GM23338 (cell line): Measurements from ENCODE around the gene ABR. TPM values are rescaled to one million over a fixed set of nuclear protein-coding genes. Genes with fewer than 3 reads are reported as not detected.

Source experiments
- ATAC-seq: fragments of 200-7000 bp; cut with Tn5 transposase; 3 replicates; pipeline ENCODE4 v1.9.1; 2020
- DNase-seq: peaks from one replicate; pipeline ENCODE4 v3.0.0-alpha.2; 2015; ENCODE audit warnings: low spot score
- H2AFZ ChIP-seq: fragments of 200-600 bp; sonication (generic); 2 replicates; pipeline ENCODE4 v1.8.0; 2016; ENCODE audit warnings: antibody characterized with exemption, mild to moderate bottlenecking, moderate library complexity
- H3F3A ChIP-seq: fragments of 200-600 bp; sonication (generic); replicated peaks from 2 replicates; pipeline ENCODE4 v1.8.0; 2017; ENCODE audit warnings: antibody characterized with exemption, mixed run types, low read depth
- H3K27ac ChIP-seq: fragments of 200-600 bp; sonication (generic); 2 replicates; pipeline ENCODE4 v1.6.1; 2016; ENCODE audit warnings: low read depth
- H3K27me3 ChIP-seq: fragments of 200-600 bp; sonication (generic); 2 replicates; pipeline ENCODE4 v1.8.0; 2016; ENCODE audit warnings: mild to moderate bottlenecking, mixed run types, moderate library complexity; ENCODE audit not compliant: insufficient read depth
- H3K36me3 ChIP-seq: fragments of 200-600 bp; sonication (generic); 2 replicates; pipeline ENCODE4 v1.8.0; 2016; ENCODE audit warnings: mild to moderate bottlenecking; ENCODE audit not compliant: insufficient read depth
- H3K4me1 ChIP-seq: fragments of 200-600 bp; sonication (generic); 2 replicates; pipeline ENCODE4 v1.8.0; 2016; ENCODE audit warnings: mild to moderate bottlenecking, moderate library complexity; ENCODE audit not compliant: insufficient read depth
- H3K4me2 ChIP-seq: fragments of 200-600 bp; sonication (generic); 2 replicates; pipeline ENCODE4 v1.7.1; 2017; ENCODE audit warnings: mixed run types
- H3K4me3 ChIP-seq: fragments of 200-600 bp; sonication (generic); 2 replicates; pipeline ENCODE4 v1.6.1; 2016; ENCODE audit warnings: mixed run types
- H3K79me2 ChIP-seq: fragments of 200-600 bp; sonication (generic); replicated peaks from 2 replicates; pipeline ENCODE4 v1.8.0; 2017; ENCODE audit warnings: mild to moderate bottlenecking; ENCODE audit not compliant: insufficient read depth
- H3K9me2 ChIP-seq: fragments of 200-600 bp; sonication (generic); 2 replicates; pipeline ENCODE4 v1.8.0; 2017; ENCODE audit not compliant: insufficient read depth
- H4K20me1 ChIP-seq: fragments of 200-600 bp; sonication (generic); replicated peaks from 2 replicates; pipeline ENCODE4 v1.8.0; 2017; ENCODE audit warnings: mild to moderate bottlenecking; ENCODE audit not compliant: insufficient read depth
- H3K27ac Mint-ChIP-seq: 2 replicates; pipeline ENCODE4 v1.8.0; 2020; ENCODE audit warnings: inconsistent platforms, mild to moderate bottlenecking, moderate library complexity, mixed read lengths
- H3K27me3 Mint-ChIP-seq: 3 replicates; pipeline ENCODE4 v1.8.0; 2022; ENCODE audit warnings: low read depth, mild to moderate bottlenecking, moderate library complexity, mixed read lengths, inconsistent platforms; ENCODE audit not compliant: insufficient read depth, poor library complexity
- H3K36me3 Mint-ChIP-seq: 3 replicates; pipeline ENCODE4 v1.8.0; 2021; ENCODE audit warnings: low read depth, mild to moderate bottlenecking, inconsistent platforms, moderate library complexity, mixed read lengths
- H3K4me1 Mint-ChIP-seq: 3 replicates; pipeline ENCODE4 v1.8.0; 2020; ENCODE audit warnings: mild to moderate bottlenecking, inconsistent platforms, mixed read lengths
- H3K4me3 Mint-ChIP-seq: 3 replicates; pipeline ENCODE4 v1.8.0; 2021; ENCODE audit warnings: moderate library complexity, mild to moderate bottlenecking, inconsistent platforms, mixed read lengths
- H3K9me3 Mint-ChIP-seq: 3 replicates; pipeline ENCODE4 v1.8.0; 2020; ENCODE audit warnings: moderate library complexity, mild to moderate bottlenecking, inconsistent platforms, mixed read lengths
- CTCF ChIP-seq, 2 experiments: fragments of 200-600 bp in 1 of 2; sonication (generic) in 1 of 2; conservative IDR thresholded peaks; 2 replicates each; pipeline versions ENCODE4 v1.5.1 to v1.6.1; 2016 to 2017; ENCODE audit warnings: antibody characterized with exemption in 2 of 2, low read depth in 2 of 2, mild to moderate bottlenecking in 2 of 2, moderate library complexity in 1 of 2
- EZH2 ChIP-seq: fragments of 200-600 bp; sonication (generic); IDR thresholded peaks from one replicate; pipeline ENCODE4 v1.8.0; 2017; ENCODE audit warnings: antibody characterized with exemption, mild to moderate bottlenecking, low read depth; ENCODE audit not compliant: unreplicated experiment
- JUNB ChIP-seq: IDR thresholded peaks from one replicate; pipeline ENCODE4 v1.6.1; 2016; ENCODE audit warnings: antibody characterized with exemption; ENCODE audit not compliant: unreplicated experiment
- NANOG ChIP-seq: IDR thresholded peaks from 2 replicates; pipeline ENCODE4 v1.6.1; 2016; ENCODE audit warnings: antibody characterized with exemption, borderline replicate concordance
- POLR2AphosphoS5 ChIP-seq: IDR thresholded peaks from 2 replicates; pipeline ENCODE4 v1.6.1; 2016; ENCODE audit warnings: antibody characterized with exemption, low read depth
- STAT1 ChIP-seq: IDR thresholded peaks from one replicate; pipeline ENCODE4 v1.6.1; 2016; ENCODE audit warnings: antibody characterized with exemption; ENCODE audit not compliant: unreplicated experiment
- ZNF114 ChIP-seq: fragments of 250-450 bp; sonication (Bioruptor Pico); IDR thresholded peaks from 2 replicates; pipeline ENCODE4 v1.5.0; 2020; ENCODE audit warnings: mild to moderate bottlenecking, moderate library complexity
- polyA plus RNA-seq: library from polyadenylated mRNA; unstranded; fragments of >200 nt; fragmentation: Nextera tagmentation; extraction: Ambion mirVana; gene quantifications from 2 replicates; pipeline ENCODE4 v1.2.1, GENCODE V29; 2016
- total RNA-seq: library from RNA; depleted of rRNA; stranded (reverse); fragments of >200 nt; shearing (Covaris generic); gene quantifications from 2 replicates; pipeline ENCODE4 v1.2.3, GENCODE V29; 2014
- TF ChIP-seq, protein P1 (sequence below): IDR thresholded peaks from 2 replicates; pipeline ENCODE4 v1.6.1; 2016; ENCODE audit warnings: antibody characterized with exemption
- TF ChIP-seq, protein P2 (sequence below): fragments of 250-450 bp; sonication (Bioruptor Pico); IDR thresholded peaks from 2 replicates; pipeline ENCODE4 v1.5.0; 2020; ENCODE audit warnings: mild to moderate bottlenecking, moderate library complexity

Gene ABR
- total and polyA plus RNA-seq, 2 experiments from 2014 or later: 15.0 to 27.7 TPM

DNA sequence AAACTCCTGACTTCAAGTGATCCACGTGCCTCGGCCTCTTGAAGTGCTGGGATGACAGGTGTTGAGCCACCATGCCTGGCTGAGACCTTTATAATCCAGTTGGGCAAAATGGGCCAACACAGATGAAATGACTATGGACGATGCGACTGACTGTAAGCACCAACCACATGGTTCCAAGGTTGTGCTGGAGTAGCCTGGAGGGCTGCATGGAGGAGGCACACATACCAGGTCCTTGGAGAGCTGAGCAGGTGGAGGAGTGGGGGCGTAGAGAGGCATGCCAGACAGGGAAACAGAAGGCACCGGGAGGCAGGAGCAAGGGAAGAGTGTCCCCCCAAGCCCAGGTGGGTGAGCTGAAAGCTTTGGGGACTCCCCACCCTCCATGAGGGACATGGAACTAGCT, 85.2 kb downstream of the ABR start:
- H3K4me3 ChIP-seq: no peak overlapping the region
- Mint-ChIP-seq H3K4me1 (peaks cover 8% of the 10 kb centered on the region; the same call in 2 of the 3 replicates), H3K36me3 (peaks cover 10% of the 10 kb centered on the region; the same call in 2 of the 3 replicates), H3K27ac (no peak overlapping the region), H3K9me3 (no peaks in the 10 kb centered on the region), H3K27me3 (peaks cover 9% of the 10 kb centered on the region), H3K4me3 (no peak overlapping the region)
- no peak for DNase-seq
- ATAC-seq: no peak
- no peak overlapping the region for H2AFZ ChIP-seq
- no peaks in the 10 kb centered on the region for H3F3A ChIP-seq
- no peak overlapping the region for H3K4me2 ChIP-seq
- 0 out of 2 replicates have a peak, but pooled peaks cover 2% of the 10 kb centered on the region for H4K20me1 ChIP-seq
- no peaks in the 10 kb centered on the region for H3K4me1 ChIP-seq
- H3K9me2 ChIP-seq: no peaks in the 10 kb centered on the region
- H3K36me3 ChIP-seq: no peaks in the 10 kb centered on the region
- H3K27me3 ChIP-seq: no peaks in the 10 kb centered on the region
- TF ChIP-seq POLR2AphosphoS5: no peak
- TF ChIP-seq EZH2: no peak
- no peak overlapping the region for H3K27ac ChIP-seq
- H3K79me2 ChIP-seq: no peaks in the 10 kb centered on the region

DNA sequence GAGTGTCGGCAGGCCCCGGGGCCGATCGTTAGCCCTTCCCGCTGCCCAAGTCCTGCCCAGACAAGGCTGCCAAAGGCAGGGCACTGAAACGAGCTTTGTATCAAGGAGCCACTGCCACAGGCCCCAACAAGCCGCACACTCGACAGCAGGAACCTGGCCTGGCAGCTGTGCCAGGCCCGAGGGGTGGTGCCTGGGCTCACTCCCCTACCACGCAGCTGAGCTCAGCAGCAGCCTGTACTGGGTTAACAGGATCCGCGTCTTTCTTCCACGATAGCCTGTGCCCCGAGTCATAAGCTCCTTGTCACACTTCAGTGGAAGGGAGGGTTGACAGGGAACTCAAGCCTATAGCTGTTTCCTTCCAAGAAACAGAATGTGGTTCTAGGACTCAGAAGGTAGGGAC, 87.9 kb downstream of the ABR start:
- Histone ChIP-seq H3K27me3 (no peaks in the 10 kb centered on the region), H3K4me3 (no peak overlapping the region), H3F3A (no peaks in the 10 kb centered on the region), H4K20me1 (no peaks in the 10 kb centered on the region), H3K9me2 (no peaks in the 10 kb centered on the region), H3K36me3 (no peaks in the 10 kb centered on the region), H3K4me2 (no peak overlapping the region), H3K4me1 (no peaks in the 10 kb centered on the region), H2AFZ (no peak overlapping the region), H3K79me2 (no peaks in the 10 kb centered on the region), H3K27ac (no peak overlapping the region)
- H3K27ac Mint-ChIP-seq: no peak overlapping the region
- DNase-seq (no peak), ATAC-seq (no peak)
- no peak for TF ChIP-seq EZH2
- H3K9me3 Mint-ChIP-seq: no peaks in the 10 kb centered on the region
- H3K27me3 Mint-ChIP-seq: peaks cover 9% of the 10 kb centered on the region
- H3K36me3 Mint-ChIP-seq: peaks cover 5% of the 10 kb centered on the region; the same call in 1 of the 3 replicates
- H3K4me1 Mint-ChIP-seq: peaks cover 11% of the 10 kb centered on the region; the same call in 2 of the 3 replicates
- H3K4me3 Mint-ChIP-seq: no peak overlapping the region

DNA sequence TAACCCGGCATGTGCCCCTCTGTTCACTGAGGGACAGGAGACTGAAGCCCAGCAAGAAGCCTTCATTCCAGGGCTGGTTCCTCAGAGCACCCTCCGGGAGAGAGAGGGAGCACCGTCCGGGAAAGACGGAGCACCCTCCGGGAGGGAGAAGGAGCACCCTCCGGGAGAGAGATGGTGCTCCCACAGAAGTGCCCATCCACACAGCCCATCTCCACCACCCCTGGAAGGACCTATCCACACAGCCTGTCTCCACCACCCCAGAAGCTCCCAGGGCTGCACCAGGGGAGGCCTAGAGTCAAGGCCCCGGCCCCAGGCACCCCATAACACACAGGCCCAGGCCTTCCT, 88.6 kb downstream of the ABR start:
- H2AFZ ChIP-seq: no peak overlapping the region
- Mint-ChIP-seq H3K27ac (no peak overlapping the region), H3K27me3 (peaks cover 10% of the 10 kb centered on the region), H3K9me3 (no peaks in the 10 kb centered on the region), H3K36me3 (peaks cover 5% of the 10 kb centered on the region; the same call in 1 of the 3 replicates), H3K4me3 (no peak overlapping the region), H3K4me1 (peaks cover 11% of the 10 kb centered on the region; the same call in 2 of the 3 replicates)
- H3K27ac ChIP-seq: no peak overlapping the region
- H3K79me2 ChIP-seq: no peaks in the 10 kb centered on the region
- H3K4me1 ChIP-seq: no peaks in the 10 kb centered on the region
- H3K27me3 ChIP-seq: no peaks in the 10 kb centered on the region
- H4K20me1 ChIP-seq: no peaks in the 10 kb centered on the region; the same call in 1 of the 2 replicates
- no peak overlapping the region for H3K4me2 ChIP-seq
- no peaks in the 10 kb centered on the region for H3F3A ChIP-seq
- DNase-seq (no peak), ATAC-seq (no peak)
- no peaks in the 10 kb centered on the region for H3K9me2 ChIP-seq
- H3K4me3 ChIP-seq: no peak overlapping the region
- no peaks in the 10 kb centered on the region for H3K36me3 ChIP-seq
- TF ChIP-seq, protein P1, sequence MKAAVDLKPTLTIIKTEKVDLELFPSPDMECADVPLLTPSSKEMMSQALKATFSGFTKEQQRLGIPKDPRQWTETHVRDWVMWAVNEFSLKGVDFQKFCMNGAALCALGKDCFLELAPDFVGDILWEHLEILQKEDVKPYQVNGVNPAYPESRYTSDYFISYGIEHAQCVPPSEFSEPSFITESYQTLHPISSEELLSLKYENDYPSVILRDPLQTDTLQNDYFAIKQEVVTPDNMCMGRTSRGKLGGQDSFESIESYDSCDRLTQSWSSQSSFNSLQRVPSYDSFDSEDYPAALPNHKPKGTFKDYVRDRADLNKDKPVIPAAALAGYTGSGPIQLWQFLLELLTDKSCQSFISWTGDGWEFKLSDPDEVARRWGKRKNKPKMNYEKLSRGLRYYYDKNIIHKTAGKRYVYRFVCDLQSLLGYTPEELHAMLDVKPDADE: no peak
- no peak for TF ChIP-seq JUNB
- TF ChIP-seq CTCF (conservative IDR thresholded peaks at IDR 0.05; ENCODE audit: low read depth in 2 of 2): no peak
- TF ChIP-seq, protein P2, sequence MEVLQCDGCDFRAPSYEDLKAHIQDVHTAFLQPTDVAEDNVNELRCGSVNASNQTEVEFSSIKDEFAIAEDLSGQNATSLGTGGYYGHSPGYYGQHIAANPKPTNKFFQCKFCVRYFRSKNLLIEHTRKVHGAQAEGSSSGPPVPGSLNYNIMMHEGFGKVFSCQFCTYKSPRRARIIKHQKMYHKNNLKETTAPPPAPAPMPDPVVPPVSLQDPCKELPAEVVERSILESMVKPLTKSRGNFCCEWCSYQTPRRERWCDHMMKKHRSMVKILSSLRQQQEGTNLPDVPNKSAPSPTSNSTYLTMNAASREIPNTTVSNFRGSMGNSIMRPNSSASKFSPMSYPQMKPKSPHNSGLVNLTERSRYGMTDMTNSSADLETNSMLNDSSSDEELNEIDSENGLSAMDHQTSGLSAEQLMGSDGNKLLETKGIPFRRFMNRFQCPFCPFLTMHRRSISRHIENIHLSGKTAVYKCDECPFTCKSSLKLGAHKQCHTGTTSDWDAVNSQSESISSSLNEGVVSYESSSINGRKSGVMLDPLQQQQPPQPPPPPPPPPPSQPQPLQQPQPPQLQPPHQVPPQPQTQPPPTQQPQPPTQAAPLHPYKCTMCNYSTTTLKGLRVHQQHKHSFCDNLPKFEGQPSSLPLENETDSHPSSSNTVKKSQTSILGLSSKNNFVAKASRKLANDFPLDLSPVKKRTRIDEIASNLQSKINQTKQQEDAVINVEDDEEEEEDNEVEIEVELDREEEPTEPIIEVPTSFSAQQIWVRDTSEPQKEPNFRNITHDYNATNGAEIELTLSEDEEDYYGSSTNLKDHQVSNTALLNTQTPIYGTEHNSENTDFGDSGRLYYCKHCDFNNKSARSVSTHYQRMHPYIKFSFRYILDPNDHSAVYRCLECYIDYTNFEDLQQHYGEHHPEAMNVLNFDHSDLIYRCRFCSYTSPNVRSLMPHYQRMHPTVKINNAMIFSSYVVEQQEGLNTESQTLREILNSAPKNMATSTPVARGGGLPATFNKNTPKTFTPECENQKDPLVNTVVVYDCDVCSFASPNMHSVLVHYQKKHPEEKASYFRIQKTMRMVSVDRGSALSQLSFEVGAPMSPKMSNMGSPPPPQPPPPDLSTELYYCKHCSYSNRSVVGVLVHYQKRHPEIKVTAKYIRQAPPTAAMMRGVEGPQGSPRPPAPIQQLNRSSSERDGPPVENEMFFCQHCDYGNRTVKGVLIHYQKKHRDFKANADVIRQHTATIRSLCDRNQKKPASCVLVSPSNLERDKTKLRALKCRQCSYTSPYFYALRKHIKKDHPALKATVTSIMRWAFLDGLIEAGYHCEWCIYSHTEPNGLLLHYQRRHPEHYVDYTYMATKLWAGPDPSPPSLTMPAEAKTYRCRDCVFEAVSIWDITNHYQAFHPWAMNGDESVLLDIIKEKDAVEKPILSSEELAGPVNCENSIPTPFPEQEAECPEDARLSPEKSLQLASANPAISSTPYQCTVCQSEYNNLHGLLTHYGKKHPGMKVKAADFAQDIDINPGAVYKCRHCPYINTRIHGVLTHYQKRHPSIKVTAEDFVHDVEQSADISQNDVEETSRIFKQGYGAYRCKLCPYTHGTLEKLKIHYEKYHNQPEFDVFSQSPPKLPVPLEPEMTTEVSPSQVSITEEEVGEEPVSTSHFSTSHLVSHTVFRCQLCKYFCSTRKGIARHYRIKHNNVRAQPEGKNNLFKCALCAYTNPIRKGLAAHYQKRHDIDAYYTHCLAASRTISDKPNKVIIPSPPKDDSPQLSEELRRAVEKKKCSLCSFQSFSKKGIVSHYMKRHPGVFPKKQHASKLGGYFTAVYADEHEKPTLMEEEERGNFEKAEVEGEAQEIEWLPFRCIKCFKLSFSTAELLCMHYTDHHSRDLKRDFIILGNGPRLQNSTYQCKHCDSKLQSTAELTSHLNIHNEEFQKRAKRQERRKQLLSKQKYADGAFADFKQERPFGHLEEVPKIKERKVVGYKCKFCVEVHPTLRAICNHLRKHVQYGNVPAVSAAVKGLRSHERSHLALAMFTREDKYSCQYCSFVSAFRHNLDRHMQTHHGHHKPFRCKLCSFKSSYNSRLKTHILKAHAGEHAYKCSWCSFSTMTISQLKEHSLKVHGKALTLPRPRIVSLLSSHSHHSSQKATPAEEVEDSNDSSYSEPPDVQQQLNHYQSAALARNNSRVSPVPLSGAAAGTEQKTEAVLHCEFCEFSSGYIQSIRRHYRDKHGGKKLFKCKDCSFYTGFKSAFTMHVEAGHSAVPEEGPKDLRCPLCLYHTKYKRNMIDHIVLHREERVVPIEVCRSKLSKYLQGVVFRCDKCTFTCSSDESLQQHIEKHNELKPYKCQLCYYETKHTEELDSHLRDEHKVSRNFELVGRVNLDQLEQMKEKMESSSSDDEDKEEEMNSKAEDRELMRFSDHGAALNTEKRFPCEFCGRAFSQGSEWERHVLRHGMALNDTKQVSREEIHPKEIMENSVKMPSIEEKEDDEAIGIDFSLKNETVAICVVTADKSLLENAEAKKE (CRISPR knock-in tag): no peak
- no peak for TF ChIP-seq NANOG
- no peak for TF ChIP-seq STAT1
- no peak for TF ChIP-seq ZNF114
